OCI-LY7 (cell line): ENCODE results near the gene DCHS1. TPM values are rescaled to one million over a fixed set of nuclear protein-coding genes. Genes with fewer than 3 reads are reported as not detected.

Source experiments
- BruUV-seq: library from RNA; stranded (reverse); fragments of 400-500 nt; replicated peaks from 2 replicates; lab custom pipeline; 2021; lab: Mats Ljungman, UMichigan
- CTCF ChIA-PET: fragments of 300-600 bp; sonication (Branson Sonifier 250); formaldehyde crosslinking; loops from one replicate; lab custom pipeline; 2022; ENCODE audit warnings: antibody characterized with exemption; ENCODE audit not compliant: unreplicated experiment; lab: Charles Lee
- POLR2A ChIA-PET: fragments of 300-600 bp; sonication (Branson Sonifier 250); formaldehyde crosslinking; loops from one replicate; lab custom pipeline; 2022; ENCODE audit warnings: antibody characterized with exemption; lab: Charles Lee
- DNase-seq: peaks from one replicate; pipeline ENCODE4 v3.0.0-alpha.2; 2015; ENCODE audit warnings: low spot score
- H2AFZ ChIP-seq: fragments of 200-600 bp; sonication (generic), shearing (Covaris generic); 2 replicates; pipeline ENCODE4 v1.6.1; 2014; ENCODE audit warnings: mild to moderate bottlenecking, antibody characterized with exemption, low read length, moderate library complexity
- H3K27ac ChIP-seq: fragments of 200-600 bp; sonication (generic); 2 replicates; pipeline ENCODE4 v1.5.1; 2014; ENCODE audit warnings: mixed run types, low read depth, mild to moderate bottlenecking, moderate library complexity, low read length, inconsistent platforms; ENCODE audit not compliant: poor library complexity, severe bottlenecking
- H3K36me3 ChIP-seq: fragments of 200-600 bp; sonication (generic); 2 replicates; pipeline ENCODE4 v1.6.1; 2014; ENCODE audit warnings: mild to moderate bottlenecking, antibody characterized with exemption, low read length, moderate library complexity, mixed read lengths; ENCODE audit not compliant: insufficient read depth
- H3K4me1 ChIP-seq: fragments of 200-600 bp; sonication (generic); 2 replicates; pipeline ENCODE4 v1.5.1; 2014; ENCODE audit warnings: mild to moderate bottlenecking, low read length; ENCODE audit not compliant: insufficient read depth, poor library complexity, severe bottlenecking
- H3K4me2 ChIP-seq: fragments of 200-600 bp; sonication (generic); 2 replicates; pipeline ENCODE4 v1.6.1; 2014; ENCODE audit warnings: mild to moderate bottlenecking, low read length
- H3K4me3 ChIP-seq: fragments of 200-600 bp; sonication (generic); 2 replicates; pipeline ENCODE4 v1.5.1; 2014; ENCODE audit warnings: mild to moderate bottlenecking, low read depth, low read length; ENCODE audit not compliant: poor library complexity, severe bottlenecking
- H3K79me2 ChIP-seq: fragments of 200-600 bp; sonication (generic); 2 replicates; pipeline ENCODE4 v1.6.1; 2016; ENCODE audit warnings: low read depth, mild to moderate bottlenecking, low read length, moderate library complexity, mixed read lengths; ENCODE audit not compliant: insufficient read depth
- H3K9me2 ChIP-seq: fragments of 200-600 bp; sonication (generic); 2 replicates; pipeline ENCODE4 v1.6.1; 2016; ENCODE audit warnings: mild to moderate bottlenecking, low read length, mixed read lengths; ENCODE audit not compliant: insufficient read depth
- H3K9me3 ChIP-seq: fragments of 200-600 bp; sonication (generic); 2 replicates; pipeline ENCODE4 v1.6.1; 2014; ENCODE audit warnings: mild to moderate bottlenecking, mixed run types, low read length, mixed read lengths
- H4K20me1 ChIP-seq: fragments of 200-600 bp; sonication (generic); 2 replicates; pipeline ENCODE4 v1.6.1; 2014; ENCODE audit warnings: mild to moderate bottlenecking, antibody characterized with exemption, low read length, moderate library complexity, mixed read lengths; ENCODE audit not compliant: insufficient read depth
- EZH2phosphoT487 ChIP-seq: fragments of 200-600 bp; sonication (generic); IDR thresholded peaks from 2 replicates; pipeline ENCODE4 v1.6.1; 2018; ENCODE audit warnings: low read depth, borderline replicate concordance, mild to moderate bottlenecking, mixed run types, antibody characterized with exemption, low read length, moderate library complexity, mixed read lengths
- intact Hi-C: fragments of 100-400 bp; cut with micrococcal nuclease; formaldehyde crosslinking; loops from one replicate; pipeline ENCODE4 v1.10.0; 2022; ENCODE audit not compliant: unreplicated experiment
- total RNA-seq, 2 experiments: library from RNA; depleted of rRNA in 1 of 2; stranded (reverse); fragments of >200 nt in 1 of 2; shearing (Covaris generic) in 1 of 2; gene quantifications; 2 replicates each; pipeline ENCODE4 v1.2.3, GENCODE V29; 2014 to 2022
- TF ChIP-seq, protein P1 (sequence below): fragments of 200-600 bp; sonication (generic); conservative IDR thresholded peaks from 2 replicates; pipeline ENCODE4 v1.5.1; 2014; ENCODE audit warnings: mild to moderate bottlenecking, antibody characterized with exemption, low read length, moderate library complexity, mixed read lengths

DCHS1 gene
- total RNA-seq, 2 experiments from 2014 or later = 0.67 to 1.1 TPM

DNA sequence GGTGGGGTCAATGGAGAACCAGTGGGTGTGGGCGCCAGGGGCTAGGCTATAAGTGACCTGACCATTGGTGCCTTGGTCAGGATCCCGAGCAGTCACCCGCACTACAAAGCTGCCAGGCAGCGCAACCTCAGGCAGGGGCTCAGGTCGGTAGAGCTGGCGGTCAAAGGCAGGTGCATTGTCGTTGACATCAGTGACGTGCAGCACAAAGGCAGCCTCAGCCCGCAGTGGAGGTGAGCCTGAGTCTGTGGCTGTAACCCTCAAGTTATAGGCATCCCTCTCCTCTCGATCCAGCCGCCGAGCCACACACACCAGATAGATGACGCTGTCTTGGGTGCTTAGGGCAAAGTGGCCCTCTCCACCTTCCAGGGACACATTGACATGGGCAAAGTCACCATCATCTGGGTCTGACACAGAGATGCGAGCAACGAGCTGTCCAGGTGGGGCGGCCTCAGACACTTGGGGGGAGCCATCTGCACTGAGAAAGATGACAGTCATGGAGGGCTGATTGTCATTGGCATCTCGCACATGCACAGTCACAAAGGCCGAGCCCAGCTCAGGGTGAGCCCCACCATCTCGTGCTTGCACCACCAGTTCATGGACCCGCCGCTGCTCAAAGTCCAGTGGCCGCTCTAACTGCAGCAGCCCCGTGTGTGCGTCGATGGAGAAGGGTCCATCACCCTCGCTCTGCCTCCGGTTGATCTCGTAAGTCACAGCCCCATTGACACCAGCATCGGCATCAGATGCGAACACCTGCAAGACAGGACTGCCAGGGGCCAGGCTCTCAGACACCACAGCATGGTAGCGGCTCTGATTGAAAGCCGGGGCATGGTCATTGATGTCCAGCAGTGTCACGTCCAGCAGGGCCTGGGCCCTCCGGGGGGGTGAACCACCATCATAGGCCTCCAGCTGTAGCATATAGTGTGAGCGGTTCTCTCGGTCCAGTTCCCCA lies 15.3 kb downstream of the DCHS1 start:
- Histone ChIP-seq H3K36me3 (no peaks in the 10 kb centered on the region), H3K4me3 (no peak overlapping the region), H4K20me1 (no peaks in the 10 kb centered on the region), H3K79me2 (no peaks in the 10 kb centered on the region), H3K27ac (no peak overlapping the region), H3K4me2 (no peak overlapping the region), H3K4me1 (peaks cover 1% of the 10 kb centered on the region), H3K9me2 (no peaks in the 10 kb centered on the region), H3K9me3 (no peaks in the 10 kb centered on the region), H2AFZ (no peak overlapping the region)
- no peak for DNase-seq
- no peak for TF ChIP-seq EZH2phosphoT487
- TF ChIP-seq, protein P1, sequence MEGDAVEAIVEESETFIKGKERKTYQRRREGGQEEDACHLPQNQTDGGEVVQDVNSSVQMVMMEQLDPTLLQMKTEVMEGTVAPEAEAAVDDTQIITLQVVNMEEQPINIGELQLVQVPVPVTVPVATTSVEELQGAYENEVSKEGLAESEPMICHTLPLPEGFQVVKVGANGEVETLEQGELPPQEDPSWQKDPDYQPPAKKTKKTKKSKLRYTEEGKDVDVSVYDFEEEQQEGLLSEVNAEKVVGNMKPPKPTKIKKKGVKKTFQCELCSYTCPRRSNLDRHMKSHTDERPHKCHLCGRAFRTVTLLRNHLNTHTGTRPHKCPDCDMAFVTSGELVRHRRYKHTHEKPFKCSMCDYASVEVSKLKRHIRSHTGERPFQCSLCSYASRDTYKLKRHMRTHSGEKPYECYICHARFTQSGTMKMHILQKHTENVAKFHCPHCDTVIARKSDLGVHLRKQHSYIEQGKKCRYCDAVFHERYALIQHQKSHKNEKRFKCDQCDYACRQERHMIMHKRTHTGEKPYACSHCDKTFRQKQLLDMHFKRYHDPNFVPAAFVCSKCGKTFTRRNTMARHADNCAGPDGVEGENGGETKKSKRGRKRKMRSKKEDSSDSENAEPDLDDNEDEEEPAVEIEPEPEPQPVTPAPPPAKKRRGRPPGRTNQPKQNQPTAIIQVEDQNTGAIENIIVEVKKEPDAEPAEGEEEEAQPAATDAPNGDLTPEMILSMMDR = no peak
- POLR2A ChIA-PET = interaction anchor here (1.3 kb wide), 1 partner anchor 8 kb away, joined by 3 read pairs; no protein-coding TSS in a partner anchor
- intact Hi-C loops = no loop called here
- BruUV-seq = no TSS peak
- CTCF ChIA-PET = interaction anchor here (0.6 kb wide), 1 partner anchor 132 kb away, joined by 3 read pairs; no protein-coding TSS in a partner anchor

DNA sequence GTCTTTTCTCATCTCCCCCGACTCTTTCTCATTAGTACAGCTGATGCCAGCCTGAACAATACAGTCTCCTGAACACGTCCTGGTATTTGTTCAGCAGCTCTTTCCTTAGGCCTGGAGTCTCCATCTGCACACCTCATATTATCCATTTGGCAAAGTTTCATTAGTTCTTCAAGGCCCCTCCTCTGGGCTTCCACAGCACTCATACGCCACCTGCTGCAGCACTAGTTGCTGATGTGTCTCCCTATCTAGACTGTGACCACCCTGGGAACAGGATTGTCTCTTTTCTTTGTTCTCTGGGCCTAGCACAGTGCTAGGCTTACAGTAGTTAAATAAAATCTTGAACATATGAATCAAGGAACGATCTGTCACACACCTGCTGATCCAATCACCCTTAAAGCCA lies 17.2 kb downstream of the DCHS1 start:
- Histone ChIP-seq H4K20me1 (no peaks in the 10 kb centered on the region), H3K9me3 (no peaks in the 10 kb centered on the region), H3K27ac (no peak overlapping the region), H3K36me3 (no peaks in the 10 kb centered on the region), H3K4me3 (no peak overlapping the region), H3K79me2 (no peaks in the 10 kb centered on the region), H2AFZ (no peak overlapping the region), H3K9me2 (no peaks in the 10 kb centered on the region), H3K4me1 (no peaks in the 10 kb centered on the region), H3K4me2 (no peak overlapping the region)
- BruUV-seq = no TSS peak
- CTCF ChIA-PET = interaction anchor here (0.6 kb wide), 1 partner anchor 260 kb away, joined by 3 read pairs; no protein-coding TSS in a partner anchor
- DNase-seq = no peak
- TF ChIP-seq EZH2phosphoT487 = no peak
- TF ChIP-seq, protein P1 = peak; percentile 42
- intact Hi-C loops = no loop called here
- POLR2A ChIA-PET = interaction anchor here (0.5 to 1.3 kb wide), 3 partner anchors 8 to 12 kb away, joined by 3 to 5 read pairs (median 3); no protein-coding TSS in a partner anchor
